HEK293 (cell line): Measurements from ENCODE around the gene KCNMB1.

Source experiments
- CTCF ChIP-seq: fragments of 450-650 bp; formaldehyde crosslinking; IDR thresholded peaks from 2 replicates; pipeline ENCODE4 v1.5.1; 2016; ENCODE audit warnings: missing biosample characterization, missing genetic modification characterization
- HOXC10 ChIP-seq: sonication (generic); formaldehyde crosslinking; IDR thresholded peaks from 2 replicates; pipeline ENCODE4 v1.8.1; 2023; ENCODE audit warnings: mild to moderate bottlenecking, missing genetic modification reagents
- KLF1 ChIP-seq: fragments of 450-650 bp; formaldehyde crosslinking; IDR thresholded peaks from 2 replicates; pipeline ENCODE4 v1.5.1; 2016; ENCODE audit warnings: missing biosample characterization, missing genetic modification characterization
- MYNN ChIP-seq: fragments of 450-650 bp; formaldehyde crosslinking; IDR thresholded peaks from 2 replicates; pipeline ENCODE4 v1.5.1; 2016; ENCODE audit warnings: missing biosample characterization, missing genetic modification characterization, borderline replicate concordance
- REST ChIP-seq: fragments of 450-650 bp; formaldehyde crosslinking; IDR thresholded peaks from 2 replicates; pipeline ENCODE4 v1.5.1; 2016; ENCODE audit warnings: missing biosample characterization, missing genetic modification characterization
- SCRT2 ChIP-seq: fragments of 450-650 bp; formaldehyde crosslinking; IDR thresholded peaks from 2 replicates; pipeline ENCODE4 v1.5.1; 2016; ENCODE audit warnings: missing biosample characterization, missing genetic modification characterization
- ZBTB21 ChIP-seq: fragments of 450-650 bp; formaldehyde crosslinking; IDR thresholded peaks from 2 replicates; pipeline ENCODE4 v1.5.1; 2017; ENCODE audit warnings: missing biosample characterization, missing genetic modification characterization
- ZNF146 ChIP-seq: fragments of 450-650 bp; formaldehyde crosslinking; IDR thresholded peaks from 2 replicates; pipeline ENCODE4 v1.5.1; 2016; ENCODE audit warnings: missing biosample characterization, missing genetic modification characterization
- ZNF76 ChIP-seq: fragments of 450-650 bp; formaldehyde crosslinking; IDR thresholded peaks from 2 replicates; pipeline ENCODE4; 2016; ENCODE audit warnings: low read depth, missing biosample characterization, missing genetic modification characterization, borderline replicate concordance

GRCh38 chr5:170419643-170420042 is 30.5 kb upstream of the KCNMB1 start:
- TF ChIP-seq CTCF (tag by site-specific recombination): no peak
- no peak for TF ChIP-seq REST
- TF ChIP-seq ZNF76 (tag by site-specific recombination): no peak
- no peak for TF ChIP-seq HOXC10
- TF ChIP-seq KLF1: no peak
- no peak for TF ChIP-seq MYNN (tag by site-specific recombination)
- no peak for TF ChIP-seq ZBTB21 (tag by site-specific recombination)
- TF ChIP-seq ZNF146 (tag by site-specific recombination): no peak
- no peak for TF ChIP-seq SCRT2 (tag by site-specific recombination)
